ENCODE results near the gene ZCCHC14. TPM values are rescaled to one million over a fixed set of nuclear protein-coding genes. Genes with fewer than 3 reads are reported as not detected.
"Not testable (repeated sequence)": the region's sequence is repeated elsewhere in the genome, so short reads cannot be mapped to it uniquely, and the experiment has no call there.

The ZCCHC14 gene
- total and polyA plus RNA-seq, 8 donors = 23.4 to 38.7 (median 31.4) TPM

- intact Hi-C loops (cut with DNase I) = no loop called here
These were observed 31.6 kb upstream of the ZCCHC14 start for GRCh38 chr16:87524407-87524806.

GRCh38 chr16:87523605-87524004 lies 30.8 kb upstream of the ZCCHC14 start:
- H3K9me3 ChIP-seq; H3K27me3 ChIP-seq; ATAC-seq; intact Hi-C loops (cut with DNase I); DNase-seq; H3K4me3 ChIP-seq; H3K36me3 ChIP-seq; H3K4me1 ChIP-seq; H3K27ac ChIP-seq: not testable (repeated sequence)

More at GRCh38 chr16:87524407-87524806, 31.6 kb upstream of the ZCCHC14 start:
- TF ChIP-seq, protein P1, sequence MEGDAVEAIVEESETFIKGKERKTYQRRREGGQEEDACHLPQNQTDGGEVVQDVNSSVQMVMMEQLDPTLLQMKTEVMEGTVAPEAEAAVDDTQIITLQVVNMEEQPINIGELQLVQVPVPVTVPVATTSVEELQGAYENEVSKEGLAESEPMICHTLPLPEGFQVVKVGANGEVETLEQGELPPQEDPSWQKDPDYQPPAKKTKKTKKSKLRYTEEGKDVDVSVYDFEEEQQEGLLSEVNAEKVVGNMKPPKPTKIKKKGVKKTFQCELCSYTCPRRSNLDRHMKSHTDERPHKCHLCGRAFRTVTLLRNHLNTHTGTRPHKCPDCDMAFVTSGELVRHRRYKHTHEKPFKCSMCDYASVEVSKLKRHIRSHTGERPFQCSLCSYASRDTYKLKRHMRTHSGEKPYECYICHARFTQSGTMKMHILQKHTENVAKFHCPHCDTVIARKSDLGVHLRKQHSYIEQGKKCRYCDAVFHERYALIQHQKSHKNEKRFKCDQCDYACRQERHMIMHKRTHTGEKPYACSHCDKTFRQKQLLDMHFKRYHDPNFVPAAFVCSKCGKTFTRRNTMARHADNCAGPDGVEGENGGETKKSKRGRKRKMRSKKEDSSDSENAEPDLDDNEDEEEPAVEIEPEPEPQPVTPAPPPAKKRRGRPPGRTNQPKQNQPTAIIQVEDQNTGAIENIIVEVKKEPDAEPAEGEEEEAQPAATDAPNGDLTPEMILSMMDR (IDR thresholded peaks at IDR 0.05) = no peak
- DNase-seq = no peak
- Histone ChIP-seq H3K27me3 (no peaks in the 10 kb centered on the region), H3K36me3 (no peaks in the 10 kb centered on the region), H3K9me3 (peaks cover 0 to 3% of the 10 kb centered on the region in 2 donors), H3K4me1 (no peaks in the 10 kb centered on the region), H3K4me3 (no peak overlapping the region), H3K27ac (no peak overlapping the region)
- no peak for ATAC-seq

- DNase-seq; H3K36me3 ChIP-seq; H3K27ac ChIP-seq; H3K4me1 ChIP-seq; ATAC-seq; H3K9me3 ChIP-seq; intact Hi-C loops (cut with DNase I); H3K4me3 ChIP-seq: not testable (repeated sequence)
- H3K27me3 ChIP-seq = peaks cover 0 to 15% of the 10 kb centered on the region in 2 donors
These were observed 28.9 kb upstream of the ZCCHC14 start for GRCh38 chr16:87521764-87522163.

GRCh38 chr16:87519170-87519569 lies 26.3 kb upstream of the ZCCHC14 start:
- intact Hi-C loops (cut with DNase I); ATAC-seq: not testable (repeated sequence)

DNA sequence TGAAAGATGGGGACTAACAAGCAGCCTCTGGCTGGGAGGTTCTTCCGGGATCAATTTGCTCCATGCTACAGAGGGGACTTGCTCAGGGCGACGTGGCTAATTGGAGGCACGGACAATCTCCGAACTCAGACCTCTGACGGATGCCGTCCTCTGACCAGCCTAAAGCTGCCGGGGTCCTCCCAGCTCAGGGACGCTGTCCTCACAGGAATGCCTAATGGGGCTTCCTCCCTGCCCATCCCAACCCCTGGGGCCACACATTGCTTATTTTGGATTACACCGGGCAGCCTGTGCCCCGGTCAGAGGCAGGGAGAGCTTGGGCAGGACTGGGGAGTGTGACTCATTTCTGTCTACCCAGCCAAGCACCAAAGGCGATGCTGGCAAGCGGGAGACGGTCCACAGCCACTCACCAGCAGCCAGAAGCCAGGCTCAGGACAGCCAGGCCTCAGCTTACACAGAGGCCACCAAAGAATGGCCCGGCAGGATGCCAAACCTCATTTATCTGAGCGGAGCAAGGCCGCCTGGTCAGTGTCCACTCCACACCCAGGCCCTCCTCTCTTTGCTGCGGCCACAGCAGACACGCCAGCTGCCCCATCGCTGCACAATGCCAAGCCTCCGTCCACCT lies 25.7 kb upstream of the ZCCHC14 start:
- intact Hi-C loops (cut with DNase I); DNase-seq: not testable (repeated sequence)
- peak overlapping the region; percentile 47 to 58 for H3K27ac ChIP-seq

More at GRCh38 chr16:87519170-87519569, 26.3 kb upstream of the ZCCHC14 start:
- H3K4me3 ChIP-seq, H3K9me3 ChIP-seq, DNase-seq, H3K36me3 ChIP-seq, H3K4me1 ChIP-seq: not testable (repeated sequence)
- Histone ChIP-seq H3K27ac (peak overlapping the region in 1 of 2 donors; percentile 58), H3K27me3 (peaks cover 0 to 15% of the 10 kb centered on the region in 2 donors)

GRCh38 chr16:87517610-87518429 lies 25.0 kb upstream of the ZCCHC14 start:
- peaks cover 0 to 15% of the 10 kb centered on the region in 2 donors for H3K27me3 ChIP-seq
- ATAC-seq = peak; percentile 37
- H3K4me3 ChIP-seq; H3K4me1 ChIP-seq; intact Hi-C loops (cut with DNase I); H3K9me3 ChIP-seq; H3K36me3 ChIP-seq: not testable (repeated sequence)
- H3K27ac ChIP-seq = peak overlapping the region; percentile 47 to 58
- peak in 1 of 4 donors; percentile 36 for DNase-seq

More for the DNA sequence above, 25.7 kb upstream of the ZCCHC14 start:
- peak; percentile 56 for ATAC-seq
- H3K9me3 ChIP-seq, H3K4me1 ChIP-seq, H3K4me3 ChIP-seq, H3K36me3 ChIP-seq: not testable (repeated sequence)
- H3K27me3 ChIP-seq = peaks cover 0 to 15% of the 10 kb centered on the region in 2 donors

- no peaks in the 10 kb centered on the region for H3K9me3 ChIP-seq
- no peak for DNase-seq
- intact Hi-C loops (cut with DNase I) = no loop called here
- H3K27me3 ChIP-seq = peaks cover 0 to 15% of the 10 kb centered on the region in 2 donors
- H3K4me3 ChIP-seq = no peak overlapping the region
- no peak for ATAC-seq
- H3K36me3 ChIP-seq = no peaks in the 10 kb centered on the region
- TF ChIP-seq, protein P1 (IDR thresholded peaks at IDR 0.05) = no peak
- H3K4me1 ChIP-seq = peaks cover 0 to 10% of the 10 kb centered on the region in 2 donors
- no peak overlapping the region for H3K27ac ChIP-seq
These were observed 23.5 kb upstream of the ZCCHC14 start for GRCh38 chr16:87516361-87516760.
